ENCODE measurements around the gene ZDHHC14. TPM values are rescaled to one million over a fixed set of nuclear protein-coding genes. Genes with fewer than 3 reads are reported as not detected.

The ZDHHC14 gene
- total RNA-seq, 1 experiment from 2014 or later: 4.9 TPM

GRCh38 chr6:157490611-157491269 is 109.8 kb downstream of the ZDHHC14 start:
- Histone ChIP-seq H2AFZ (ENCODE audit: low read length) (no peak overlapping the region), H3K36me3 (ENCODE audit: low read depth, low read length) (no peaks in the 10 kb centered on the region), H3K9ac (ENCODE audit: low read length) (no peak overlapping the region), H3K4me3 (ENCODE audit: low read length) (no peak overlapping the region), H3K4me2 (ENCODE audit: low read length) (no peak overlapping the region), H3K79me2 (ENCODE audit: low read length) (no peaks in the 10 kb centered on the region), H3K9me3 (ENCODE audit: low read length) (no peaks in the 10 kb centered on the region), H4K20me1 (ENCODE audit: low read length) (no peaks in the 10 kb centered on the region), H3K27me3 (ENCODE audit: low read length) (no peaks in the 10 kb centered on the region), H3K4me1 (ENCODE audit: insufficient read depth, low read length) (peaks cover 9% of the 10 kb centered on the region; the same call in 1 of the 2 replicates), H3K9me2 (replicated peaks; ENCODE audit: low read length) (no peaks in the 10 kb centered on the region), H3F3A (ENCODE audit: low read length, unreplicated experiment) (no peaks in the 10 kb centered on the region), H3K27ac (ENCODE audit: low read length) (no peak overlapping the region)
- CTCF ChIA-PET: no interaction called here
- ATAC-seq (no peak), DNase-seq (no peak)
- POLR2A ChIA-PET (ENCODE audit: unreplicated experiment): no interaction called here
- intact Hi-C loops (cut with micrococcal nuclease): no loop called here
- no TSS peak for BruUV-seq (replicated peaks)
- TF ChIP-seq, protein P1, sequence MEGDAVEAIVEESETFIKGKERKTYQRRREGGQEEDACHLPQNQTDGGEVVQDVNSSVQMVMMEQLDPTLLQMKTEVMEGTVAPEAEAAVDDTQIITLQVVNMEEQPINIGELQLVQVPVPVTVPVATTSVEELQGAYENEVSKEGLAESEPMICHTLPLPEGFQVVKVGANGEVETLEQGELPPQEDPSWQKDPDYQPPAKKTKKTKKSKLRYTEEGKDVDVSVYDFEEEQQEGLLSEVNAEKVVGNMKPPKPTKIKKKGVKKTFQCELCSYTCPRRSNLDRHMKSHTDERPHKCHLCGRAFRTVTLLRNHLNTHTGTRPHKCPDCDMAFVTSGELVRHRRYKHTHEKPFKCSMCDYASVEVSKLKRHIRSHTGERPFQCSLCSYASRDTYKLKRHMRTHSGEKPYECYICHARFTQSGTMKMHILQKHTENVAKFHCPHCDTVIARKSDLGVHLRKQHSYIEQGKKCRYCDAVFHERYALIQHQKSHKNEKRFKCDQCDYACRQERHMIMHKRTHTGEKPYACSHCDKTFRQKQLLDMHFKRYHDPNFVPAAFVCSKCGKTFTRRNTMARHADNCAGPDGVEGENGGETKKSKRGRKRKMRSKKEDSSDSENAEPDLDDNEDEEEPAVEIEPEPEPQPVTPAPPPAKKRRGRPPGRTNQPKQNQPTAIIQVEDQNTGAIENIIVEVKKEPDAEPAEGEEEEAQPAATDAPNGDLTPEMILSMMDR (conservative IDR thresholded peaks at IDR 0.05; ENCODE audit: low read depth, low read length): no peak
- no peak for TF ChIP-seq EZH2 (IDR thresholded peaks at IDR 0.05; ENCODE audit: low read length, unreplicated experiment)
- TF ChIP-seq EZH2phosphoT487 (IDR thresholded peaks at IDR 0.05; ENCODE audit: borderline replicate concordance, low read length): no peak

GRCh38 chr6:157491571-157492232 is 110.7 kb downstream of the ZDHHC14 start:
- ATAC-seq (no peak), DNase-seq (no peak)
- Histone ChIP-seq H3F3A (ENCODE audit: low read length, unreplicated experiment) (no peaks in the 10 kb centered on the region), H3K4me1 (ENCODE audit: insufficient read depth, low read length) (peaks cover 9% of the 10 kb centered on the region; the same call in 1 of the 2 replicates), H4K20me1 (ENCODE audit: low read length) (no peaks in the 10 kb centered on the region), H3K36me3 (ENCODE audit: low read depth, low read length) (no peaks in the 10 kb centered on the region), H2AFZ (ENCODE audit: low read length) (no peak overlapping the region), H3K27ac (ENCODE audit: low read length) (no peak overlapping the region), H3K9ac (ENCODE audit: low read length) (no peak overlapping the region), H3K9me2 (replicated peaks; ENCODE audit: low read length) (no peaks in the 10 kb centered on the region), H3K4me2 (ENCODE audit: low read length) (no peak overlapping the region), H3K27me3 (ENCODE audit: low read length) (no peaks in the 10 kb centered on the region), H3K9me3 (ENCODE audit: low read length) (no peaks in the 10 kb centered on the region), H3K4me3 (ENCODE audit: low read length) (no peak overlapping the region), H3K79me2 (ENCODE audit: low read length) (no peaks in the 10 kb centered on the region)
- CTCF ChIA-PET: no interaction called here
- intact Hi-C loops (cut with micrococcal nuclease): no loop called here
- POLR2A ChIA-PET (ENCODE audit: unreplicated experiment): no interaction called here
- no TSS peak for BruUV-seq (replicated peaks)
- TF ChIP-seq EZH2 (IDR thresholded peaks at IDR 0.05; ENCODE audit: low read length, unreplicated experiment) (no peak), EZH2phosphoT487 (IDR thresholded peaks at IDR 0.05; ENCODE audit: borderline replicate concordance, low read length) (no peak)
- TF ChIP-seq, protein P1 (conservative IDR thresholded peaks at IDR 0.05; ENCODE audit: low read depth, low read length): no peak

DNA sequence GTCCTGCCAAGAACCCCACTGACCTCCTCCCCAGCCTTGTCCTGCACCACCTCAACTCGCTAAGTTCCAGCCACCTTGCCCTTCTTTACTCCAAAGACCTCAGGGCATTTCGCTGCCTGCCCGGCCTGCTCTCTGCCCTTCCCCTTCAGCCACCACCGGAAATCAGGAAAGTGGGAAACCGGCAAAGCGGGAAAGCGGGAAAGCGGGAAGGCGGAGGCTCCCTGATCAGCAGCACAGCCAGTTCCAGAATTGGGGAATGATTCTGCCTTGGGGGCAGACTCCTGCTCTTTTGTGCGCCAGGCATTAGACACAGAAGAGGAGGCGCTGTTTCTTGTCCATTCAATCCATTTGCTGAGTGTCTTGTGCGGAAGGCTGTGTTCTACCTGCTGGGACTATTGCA is 111.3 kb downstream of the ZDHHC14 start:
- H3K4me3 ChIP-seq (ENCODE audit: low read length): no peak overlapping the region
- no peak for TF ChIP-seq EZH2 (IDR thresholded peaks at IDR 0.05; ENCODE audit: low read length, unreplicated experiment)
- no peak for TF ChIP-seq EZH2phosphoT487 (IDR thresholded peaks at IDR 0.05; ENCODE audit: borderline replicate concordance, low read length)
- TF ChIP-seq, protein P1 (conservative IDR thresholded peaks at IDR 0.05; ENCODE audit: low read depth, low read length): no peak
- no peaks in the 10 kb centered on the region for H3F3A ChIP-seq (ENCODE audit: low read length, unreplicated experiment)
- H3K36me3 ChIP-seq (ENCODE audit: low read depth, low read length): no peaks in the 10 kb centered on the region
- no peaks in the 10 kb centered on the region for H3K9me3 ChIP-seq (ENCODE audit: low read length)
- H3K4me1 ChIP-seq (ENCODE audit: insufficient read depth, low read length): peaks cover 9% of the 10 kb centered on the region; the same call in 1 of the 2 replicates
- no peak for ATAC-seq
- intact Hi-C loops (cut with micrococcal nuclease): no loop called here
- H3K79me2 ChIP-seq (ENCODE audit: low read length): no peaks in the 10 kb centered on the region
- H3K27ac ChIP-seq (ENCODE audit: low read length): no peak overlapping the region
- DNase-seq: no peak
- H3K27me3 ChIP-seq (ENCODE audit: low read length): no peaks in the 10 kb centered on the region
- no peaks in the 10 kb centered on the region for H4K20me1 ChIP-seq (ENCODE audit: low read length)
- H3K9ac ChIP-seq (ENCODE audit: low read length): no peak overlapping the region
- no peak overlapping the region for H3K4me2 ChIP-seq (ENCODE audit: low read length)
- POLR2A ChIA-PET (ENCODE audit: unreplicated experiment): no interaction called here
- H2AFZ ChIP-seq (ENCODE audit: low read length): no peak overlapping the region
- CTCF ChIA-PET: no interaction called here
- no TSS peak for BruUV-seq (replicated peaks)
- H3K9me2 ChIP-seq (replicated peaks; ENCODE audit: low read length): no peaks in the 10 kb centered on the region

Measured in PC-3 (cell line).